Stimulated activated CD4-positive, alpha-beta T cell treated with anti-CD3 and anti-CD28 coated beads, TNF-alpha, amount 100 ng/mL, for 1 hour (primary cell): Measurements from ENCODE around the gene SERPINC1.
"Not testable (repeated sequence)": the region's sequence is repeated elsewhere in the genome, so short reads cannot be mapped to it uniquely, and the experiment has no call there.

Experiments used
- DNase-seq, 3 donors: peaks; one replicate each; pipeline ENCODE4 v3.0.0-alpha.2; 2020; ENCODE audit warnings: low read depth in 3 of 3, low spot score in 1 of 3

SERPINC1 gene

DNA sequence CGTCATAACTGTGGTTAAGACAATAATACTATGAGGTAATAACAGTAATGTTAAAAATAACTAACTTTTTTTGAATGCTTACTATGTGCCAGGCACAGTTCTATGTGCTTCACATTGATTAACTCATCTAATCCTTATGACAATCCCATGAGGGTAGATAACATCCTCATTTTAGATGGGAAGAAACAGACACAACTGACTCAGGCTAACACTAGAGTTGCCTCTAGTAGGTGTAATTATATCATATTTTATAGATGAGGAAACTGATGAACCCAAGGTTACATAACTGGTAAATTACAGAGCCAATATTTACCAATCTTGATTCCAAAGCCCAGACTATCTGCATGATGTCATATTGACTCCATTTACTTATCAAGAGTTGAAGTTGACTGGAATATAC lies 23.5 kb downstream of the SERPINC1 start:
- DNase-seq, result no peak

DNA sequence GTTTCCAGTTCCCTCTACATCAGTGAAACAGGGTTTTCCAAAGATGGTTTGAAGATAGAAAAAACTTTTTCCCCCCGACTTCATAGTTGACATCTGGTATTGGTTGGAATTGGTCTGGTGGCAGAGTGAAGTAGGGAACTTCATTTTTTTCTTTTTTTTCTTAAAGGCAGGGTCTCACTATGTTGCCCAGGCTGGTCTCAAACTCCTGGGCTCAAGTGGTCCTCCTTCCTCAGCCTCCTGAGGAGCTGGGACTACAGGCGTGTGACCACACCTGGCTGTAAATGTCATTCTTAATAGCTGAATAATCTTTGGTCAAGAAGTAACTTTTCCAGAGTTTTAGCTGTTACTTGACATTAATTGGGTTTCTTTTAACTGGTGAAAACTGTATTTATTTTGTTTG lies 27.2 kb downstream of the SERPINC1 start:
- no peak for DNase-seq

DNA sequence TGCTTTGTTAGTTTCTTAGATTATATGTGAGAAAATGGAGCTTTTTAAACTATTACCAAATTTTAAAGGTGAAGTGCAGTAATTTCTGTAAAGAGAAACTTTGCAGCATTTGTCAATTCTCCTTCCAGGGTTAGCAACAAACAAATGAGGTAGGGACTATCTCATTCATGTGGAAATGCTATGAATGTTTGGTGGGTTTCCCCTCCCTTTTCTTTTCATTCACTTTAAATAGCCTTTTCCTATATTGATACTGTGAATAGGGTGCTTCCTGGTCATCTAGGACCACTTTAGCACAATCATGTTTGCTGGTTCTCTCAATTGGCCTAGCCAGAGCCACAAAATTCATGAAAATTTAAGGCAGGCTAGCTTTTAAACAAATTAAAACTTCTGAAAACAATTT lies 28.4 kb downstream of the SERPINC1 start:
- no peak for DNase-seq

DNA sequence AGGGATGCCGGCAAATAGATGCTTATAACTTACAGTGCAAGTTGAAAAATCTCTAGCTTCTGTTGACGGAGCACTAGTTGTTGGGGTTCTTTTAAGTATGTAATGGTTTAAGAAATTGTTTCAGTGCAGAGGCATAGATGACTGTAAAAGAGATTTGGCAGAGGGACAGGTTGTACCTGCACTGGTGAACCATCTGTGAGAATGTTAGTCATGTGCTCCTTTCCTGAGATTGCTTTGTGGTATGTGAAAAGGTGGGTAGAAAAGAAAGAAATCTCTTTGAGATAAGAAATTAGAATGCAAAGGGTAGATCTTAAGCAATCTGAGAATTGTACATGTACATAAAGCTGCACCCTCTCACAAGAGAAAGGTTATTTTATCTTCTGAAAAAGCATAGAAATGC lies 29.5 kb downstream of the SERPINC1 start:
- no peak for DNase-seq

DNA sequence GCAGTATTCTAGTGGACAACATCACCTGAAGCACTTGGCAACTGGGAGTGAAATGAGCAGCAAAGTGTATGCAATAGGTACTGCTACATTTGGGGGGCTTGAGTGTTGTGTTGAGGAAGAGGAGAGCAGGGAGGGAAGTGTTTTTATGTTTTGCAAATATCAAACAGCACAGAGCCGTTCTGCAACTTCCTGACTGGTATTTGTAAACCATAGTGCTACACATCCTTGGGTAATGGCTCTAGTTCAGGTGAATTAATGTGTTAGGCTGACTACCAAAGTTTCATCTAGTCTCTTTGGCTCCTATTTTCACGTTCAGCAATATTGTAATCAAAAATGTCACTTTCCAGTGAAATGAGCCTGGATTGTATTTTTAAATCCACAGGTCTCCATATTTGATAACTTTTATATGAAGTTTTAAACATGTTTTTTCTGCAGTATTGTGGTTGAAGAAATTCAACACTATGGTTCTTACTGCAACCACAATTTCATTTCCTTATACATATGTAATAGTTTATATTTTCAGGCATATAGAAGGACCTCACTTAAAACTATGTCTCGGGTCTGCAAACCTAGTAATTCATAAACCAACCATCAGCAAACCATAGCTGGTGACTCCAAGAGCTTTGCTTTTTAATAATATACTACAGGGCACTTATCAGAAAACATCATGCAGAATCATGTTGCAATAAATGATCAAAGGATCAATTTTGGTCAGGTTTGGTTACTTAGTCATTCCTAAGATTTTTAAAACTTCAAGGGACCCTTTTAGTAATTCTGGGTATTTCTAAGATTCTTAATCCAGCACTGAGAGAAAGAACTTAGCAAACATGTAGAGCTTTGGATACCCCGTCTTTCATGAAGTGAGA lies 30.1 kb downstream of the SERPINC1 start:
- no peak for DNase-seq

DNA sequence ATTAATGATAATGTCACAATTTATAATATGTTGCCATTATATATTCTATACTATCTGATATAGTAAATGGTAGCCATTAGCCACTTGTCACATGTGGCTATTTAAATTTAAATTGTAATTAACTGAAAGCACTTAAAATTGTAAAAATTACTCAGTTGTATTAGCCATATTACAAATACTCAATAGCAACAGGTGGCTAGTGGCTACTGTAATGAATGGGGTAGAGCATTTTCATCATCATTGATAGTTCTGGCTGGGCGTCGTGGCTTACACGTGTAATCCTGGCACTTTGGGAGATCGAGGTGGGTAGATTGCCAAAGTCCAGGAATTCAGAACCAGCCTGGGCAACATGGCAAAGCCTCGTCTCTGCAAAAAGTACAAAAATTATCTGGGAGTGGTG lies 32.4 kb downstream of the SERPINC1 start:
- no peak for DNase-seq

DNA sequence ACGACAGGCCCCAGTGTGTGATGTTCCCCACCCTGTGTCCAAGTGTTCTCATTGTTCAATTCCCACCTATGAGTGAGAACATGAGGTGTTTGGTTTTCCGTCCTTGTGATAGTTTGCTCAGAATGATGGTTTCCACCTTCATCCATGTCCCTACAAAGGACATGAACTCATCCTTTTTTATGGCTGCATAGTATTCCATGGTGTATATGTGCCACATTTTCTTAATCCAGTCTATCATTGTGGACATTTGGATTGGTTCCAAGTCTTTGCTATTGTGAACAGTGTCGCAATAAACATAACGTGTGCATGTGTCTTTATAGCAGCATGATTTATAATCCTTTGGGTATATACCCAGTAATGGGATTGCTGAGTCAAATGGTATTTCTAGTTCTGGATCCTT lies 36.0 kb downstream of the SERPINC1 start:
- not testable (repeated sequence) for DNase-seq

DNA sequence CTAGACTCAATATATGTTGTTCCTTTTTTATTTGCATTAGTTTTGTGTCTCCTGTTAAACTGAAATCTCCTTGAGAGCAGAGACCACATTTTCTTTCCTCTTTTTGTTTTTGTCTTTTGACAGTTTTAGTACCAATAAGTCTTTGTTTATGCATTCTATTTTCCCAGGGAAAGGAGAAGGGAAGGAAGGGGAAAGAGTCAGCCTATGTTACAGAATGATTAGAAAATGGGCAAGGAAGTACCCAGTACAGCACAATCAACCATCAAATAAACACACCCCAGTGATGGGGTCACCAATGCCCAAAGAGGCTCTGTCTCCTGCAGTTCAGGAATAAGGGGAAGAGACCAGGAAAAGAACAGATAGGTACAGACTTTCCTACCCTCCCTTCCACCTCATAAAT lies 38.9 kb downstream of the SERPINC1 start:
- DNase-seq, result no peak

DNA sequence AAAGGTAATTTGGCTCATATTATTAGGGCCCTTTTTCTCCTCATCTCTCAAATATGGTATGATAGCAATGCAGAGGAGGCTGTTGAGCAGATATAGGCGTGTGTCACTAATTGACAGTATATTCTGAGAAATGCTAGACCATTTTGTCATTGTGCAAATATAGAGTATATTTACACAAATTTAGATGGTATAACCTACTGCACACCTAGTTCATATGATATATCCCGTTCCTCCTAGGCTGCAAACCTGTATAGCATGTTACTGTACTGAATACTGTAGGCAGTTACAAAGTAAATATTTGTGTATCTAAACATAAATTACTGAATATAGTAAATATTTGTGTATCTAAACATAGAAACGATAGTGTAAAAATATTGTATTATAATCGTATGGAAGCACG lies 40.4 kb downstream of the SERPINC1 start:
- no peak for DNase-seq

DNA sequence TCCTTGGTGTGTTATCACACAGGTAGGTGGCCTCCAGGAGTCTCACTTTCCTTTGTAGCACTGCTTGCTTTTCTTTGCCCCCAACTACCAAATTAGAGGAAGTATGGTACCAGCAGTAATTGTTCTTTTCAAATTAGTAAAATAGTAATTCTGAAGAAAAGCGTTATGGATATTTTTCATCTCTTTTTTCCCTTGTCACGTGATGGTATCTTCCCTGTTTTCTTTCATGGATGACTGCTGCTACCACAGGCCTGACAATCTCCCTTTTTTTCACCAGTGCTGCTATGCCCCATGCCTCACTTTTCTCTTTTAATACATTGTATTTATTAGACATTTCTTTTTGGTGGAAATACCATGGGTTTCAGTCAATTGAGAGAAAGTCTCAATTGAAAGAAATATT lies 45.6 kb downstream of the SERPINC1 start:
- DNase-seq, result no peak

DNA sequence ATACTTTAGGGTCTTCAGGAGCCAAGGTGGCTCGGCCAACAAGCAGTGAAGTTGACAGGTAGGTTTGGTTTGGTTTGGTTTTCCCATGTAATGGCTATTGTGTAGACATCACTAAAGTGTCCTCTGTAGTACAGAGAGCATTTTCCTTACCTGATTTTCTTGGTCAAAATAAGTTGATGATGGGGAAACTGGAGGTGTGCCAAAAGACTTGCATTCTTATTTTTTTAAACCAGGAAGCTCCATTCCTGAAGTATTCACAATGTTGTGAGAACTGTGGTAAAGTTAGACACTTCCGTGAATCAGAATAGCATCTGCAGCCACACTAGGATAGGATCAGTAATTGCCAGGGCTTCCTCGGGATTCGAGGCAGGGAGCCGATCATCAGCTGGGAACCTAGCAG lies 46.0 kb downstream of the SERPINC1 start:
- no peak for DNase-seq

DNA sequence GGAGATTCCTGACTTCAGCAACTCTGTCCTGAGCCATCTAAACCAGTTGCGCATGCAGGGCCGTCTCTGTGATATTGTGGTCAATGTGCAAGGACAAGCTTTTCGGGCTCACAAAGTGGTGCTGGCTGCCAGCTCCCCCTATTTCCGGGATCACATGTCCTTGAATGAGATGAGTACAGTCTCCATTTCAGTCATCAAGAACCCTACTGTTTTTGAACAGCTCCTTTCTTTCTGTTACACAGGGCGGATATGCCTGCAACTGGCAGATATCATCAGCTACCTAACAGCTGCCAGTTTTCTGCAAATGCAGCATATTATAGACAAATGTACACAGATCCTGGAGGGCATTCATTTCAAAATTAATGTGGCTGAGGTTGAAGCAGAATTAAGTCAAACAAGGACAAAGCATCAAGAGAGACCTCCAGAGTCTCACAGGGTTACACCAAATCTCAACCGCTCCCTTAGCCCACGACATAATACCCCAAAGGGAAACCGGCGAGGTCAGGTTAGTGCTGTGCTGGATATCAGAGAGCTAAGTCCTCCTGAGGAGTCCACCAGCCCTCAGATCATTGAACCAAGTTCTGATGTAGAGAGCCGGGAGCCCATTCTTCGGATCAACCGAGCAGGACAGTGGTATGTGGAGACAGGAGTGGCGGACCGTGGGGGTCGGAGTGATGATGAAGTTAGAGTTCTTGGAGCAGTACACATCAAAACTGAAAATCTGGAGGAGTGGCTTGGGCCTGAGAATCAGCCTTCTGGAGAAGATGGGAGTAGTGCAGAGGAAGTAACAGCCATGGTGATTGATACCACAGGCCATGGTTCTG lies 46.7 kb downstream of the SERPINC1 start:
- DNase-seq, result no peak

DNA sequence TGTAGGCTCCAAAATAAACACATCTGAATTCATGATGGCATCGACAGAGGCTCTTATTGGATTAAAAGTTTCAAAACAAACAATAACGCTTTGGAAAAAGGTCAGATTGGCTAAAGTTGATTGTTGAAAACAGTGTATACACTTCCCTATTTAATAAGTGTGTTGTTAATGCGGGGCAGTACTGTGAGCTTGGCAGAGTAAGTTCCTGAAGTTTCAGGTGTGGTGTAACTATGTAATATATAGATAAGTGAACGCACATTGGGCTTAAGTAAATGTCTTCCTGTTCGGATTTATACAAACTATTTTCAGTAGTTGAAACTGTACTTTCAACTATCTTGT lies 48.1 kb downstream of the SERPINC1 start:
- DNase-seq, result no peak

DNA sequence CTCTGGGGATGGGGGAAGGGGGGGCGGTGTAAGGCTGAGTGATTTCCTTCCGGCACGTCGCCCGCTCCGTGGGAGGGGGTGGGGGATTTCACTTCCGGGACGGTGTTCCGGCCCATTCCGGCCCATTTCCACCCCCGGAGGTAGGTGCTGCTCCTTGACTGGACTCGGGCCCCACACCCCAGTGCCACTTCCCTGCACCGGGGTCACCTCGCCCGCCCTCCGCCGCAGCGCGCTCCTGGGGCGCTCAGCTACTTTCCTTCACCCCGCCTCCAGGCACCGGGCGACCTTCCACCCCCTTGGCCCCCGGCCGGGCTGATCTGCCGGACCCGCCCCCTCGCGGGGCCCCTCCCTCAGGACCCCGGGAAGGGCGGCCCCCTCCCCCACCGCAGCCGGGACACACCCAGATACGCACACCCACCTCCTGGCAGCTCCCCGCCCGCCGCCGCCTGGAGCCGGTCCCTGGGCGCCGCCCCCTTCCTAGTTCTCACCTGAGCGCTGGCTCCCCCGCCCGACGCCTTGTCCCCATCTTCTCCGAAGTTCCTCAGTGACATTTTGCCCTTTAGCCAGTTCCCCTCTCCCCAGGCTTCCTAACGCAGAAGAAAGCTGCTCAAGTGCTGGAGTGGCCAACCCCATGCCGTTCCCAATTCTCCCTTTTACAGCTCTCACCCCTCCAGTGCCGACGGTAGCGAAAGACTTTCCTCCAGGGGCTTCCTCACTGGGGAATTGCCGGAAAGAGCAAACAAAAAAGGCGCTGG lies 48.7 kb downstream of the SERPINC1 start, which contains the start of gene ZBTB37:
ZBTB37 (plus strand) TSS at position 115 of the 755 bp plus-strand sequence. CDS start 1,846 bp downstream, outside the sequence.
- DNase-seq, result peak; percentile 78 to 88 (median 84)

DNA sequence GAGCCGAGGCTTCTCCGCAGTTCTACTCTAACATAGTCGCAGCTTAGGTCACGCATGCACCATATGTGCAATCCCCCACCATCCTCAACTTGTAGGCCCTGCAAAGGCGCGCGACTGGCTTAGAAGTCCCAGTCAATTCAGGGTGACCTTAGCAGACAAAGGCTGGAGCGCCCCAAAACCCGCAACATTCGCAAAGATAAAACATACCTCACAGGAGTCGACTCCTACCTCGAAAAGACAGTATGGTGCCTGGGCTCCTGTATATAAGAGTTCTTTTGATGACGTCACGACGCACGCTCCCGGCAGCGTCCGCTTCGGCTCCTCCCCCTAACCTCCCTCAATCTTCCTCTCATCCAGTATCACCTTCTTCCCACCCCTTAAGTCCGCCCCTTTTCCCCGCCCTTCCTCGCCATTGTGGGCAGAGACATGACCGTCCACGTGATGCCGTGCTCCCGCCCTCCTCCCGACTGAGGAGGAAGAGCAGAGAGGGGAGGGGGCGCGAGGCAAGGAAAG lies 49.3 kb downstream of the SERPINC1 start, which contains the start of gene GAS5:
GAS5 (minus strand) TSS at position 237 of the 513 bp plus-strand sequence.
- DNase-seq, result peak; percentile 96 to 99 (median 98)

DNA sequence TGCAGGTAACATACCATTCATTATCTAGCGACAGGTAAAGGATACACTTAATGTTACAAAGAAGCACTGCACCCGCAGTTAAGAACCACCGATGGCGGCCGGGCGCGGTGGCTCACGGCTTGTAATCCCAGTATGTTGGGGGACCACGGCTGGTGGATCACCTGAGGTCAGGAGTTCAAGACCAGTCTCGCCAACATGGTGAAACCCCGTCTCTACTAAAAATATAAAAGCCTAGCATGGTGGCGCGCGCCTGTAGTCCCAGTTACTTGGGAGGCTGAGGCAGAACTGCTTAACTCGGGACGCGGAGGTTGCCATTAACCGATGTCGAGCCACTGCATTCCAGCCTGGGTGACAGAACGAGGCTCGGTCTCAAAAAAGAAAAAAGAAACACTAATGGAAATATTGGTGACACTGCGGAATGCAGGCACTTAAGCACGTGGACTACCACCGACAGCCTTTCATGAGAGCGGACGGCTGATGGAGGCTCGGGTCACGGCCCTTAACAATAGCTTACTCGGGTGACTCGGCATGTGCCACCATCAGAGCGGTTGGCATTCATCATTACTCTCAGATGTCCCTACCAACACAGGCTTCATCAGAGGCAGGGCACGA lies 49.9 kb downstream of the SERPINC1 start:
- peak in 1 of 3 donors; percentile 2 for DNase-seq

DNA sequence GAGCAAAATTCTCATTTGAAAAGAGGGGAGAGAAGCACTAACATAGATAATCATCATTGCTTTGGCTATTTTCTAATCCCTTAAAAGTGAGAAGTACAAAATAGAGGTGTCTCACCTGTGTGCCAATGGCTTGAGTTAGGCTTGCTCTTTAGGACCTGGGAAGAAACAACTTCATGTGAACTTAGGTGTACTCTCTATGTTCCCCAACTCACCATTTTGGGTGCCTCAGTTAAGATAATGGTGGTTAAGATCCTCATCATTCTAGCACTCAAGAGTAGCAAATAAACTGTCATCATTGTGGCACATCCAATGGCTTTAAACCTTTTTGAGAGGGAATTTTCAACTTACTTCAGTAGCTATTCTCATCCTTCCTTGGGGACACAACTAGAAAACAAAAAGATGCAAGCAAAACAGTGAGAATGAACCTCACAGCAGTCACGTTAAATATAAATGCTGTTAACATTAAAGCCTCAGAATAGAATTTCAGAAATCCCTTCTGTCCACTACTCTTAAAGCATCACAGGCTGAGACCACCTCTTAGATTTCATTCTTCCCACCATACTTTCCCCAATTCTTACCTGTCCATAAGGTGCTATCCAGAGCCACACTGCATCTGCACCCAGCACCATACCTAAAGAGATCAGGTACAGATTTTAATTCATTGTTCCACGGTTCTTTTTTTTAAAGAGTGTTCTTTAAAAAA lies 50.6 kb downstream of the SERPINC1 start:
- DNase-seq, result no peak

DNA sequence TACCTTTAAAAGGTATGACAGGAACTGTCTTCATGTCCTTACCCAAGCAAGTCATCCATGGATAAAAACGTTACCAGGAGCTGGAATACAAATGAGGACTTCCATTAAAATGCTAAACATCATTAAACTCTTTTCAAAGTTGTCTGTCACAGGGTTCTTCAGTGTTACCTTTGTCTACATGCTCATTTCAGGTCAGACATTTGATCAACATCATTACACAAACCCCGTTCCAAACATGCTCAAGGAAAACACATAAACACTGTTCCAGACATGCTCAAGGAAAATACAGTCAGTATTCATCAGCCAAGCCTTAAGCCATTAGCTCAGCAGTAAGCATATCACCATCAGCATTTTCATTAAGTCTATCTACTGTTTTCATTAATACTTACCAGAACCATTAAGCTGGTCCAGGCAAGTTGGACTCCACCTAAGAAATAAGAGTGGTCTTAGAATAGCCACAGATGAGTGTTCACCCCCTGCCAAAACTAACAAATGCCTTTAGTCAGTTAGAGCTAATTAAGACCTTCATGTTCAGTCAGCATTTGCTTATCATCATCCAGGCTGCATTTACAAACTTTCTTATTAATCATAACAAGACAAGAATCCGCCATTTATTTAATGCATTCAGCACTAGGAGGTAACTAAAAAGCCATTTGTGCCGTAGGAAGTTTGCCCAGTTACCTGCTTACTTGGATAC lies 51.5 kb downstream of the SERPINC1 start:
- DNase-seq, result no peak

DNA sequence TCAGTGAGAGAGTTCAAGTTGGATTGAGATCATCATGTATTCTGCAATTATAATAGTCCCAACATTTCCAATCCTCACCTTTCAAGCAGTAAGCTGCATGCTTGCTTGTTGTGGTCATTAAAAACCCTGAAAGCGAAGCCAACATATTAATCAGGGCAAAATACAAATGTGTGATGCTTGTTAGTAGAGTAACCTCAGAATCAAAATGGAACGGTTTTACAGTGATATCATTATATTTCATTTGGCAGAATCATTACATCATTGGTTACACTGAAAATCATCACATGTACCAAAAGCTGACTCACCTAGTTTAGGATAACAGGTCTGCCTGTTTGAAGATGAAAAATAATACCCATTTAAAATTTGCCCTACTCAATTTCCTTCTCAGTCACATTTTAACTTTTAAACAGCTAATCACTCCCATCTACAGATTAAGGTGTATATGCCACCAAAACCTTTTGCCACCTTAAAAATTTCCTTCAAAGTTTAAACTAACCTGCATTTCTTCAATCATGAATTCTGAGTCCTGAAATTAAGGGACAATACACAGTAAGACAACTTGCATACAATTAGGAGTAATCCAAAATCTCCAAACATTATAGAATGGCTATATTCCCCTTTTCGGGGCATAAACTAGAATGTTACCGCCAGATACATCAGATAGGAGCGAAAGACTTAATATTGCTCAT lies 52.8 kb downstream of the SERPINC1 start:
- DNase-seq, result no peak
